Ovary (tissue), 1 donor: ENCODE results near the gene CCDC106.

Experiments
- EP300 ChIP-seq: sonication (generic); formaldehyde crosslinking; IDR thresholded peaks from one replicate; pipeline ENCODE4 v1.6.1; 2017; ENCODE audit warnings: antibody characterized with exemption
- POLR2A ChIP-seq: fragments of 450-650 bp; IDR thresholded peaks from one replicate; pipeline ENCODE4 v1.6.1; 2017; ENCODE audit warnings: antibody characterized with exemption, mild to moderate bottlenecking, moderate library complexity

GRCh38 chr19:55663846-55664536 lies 16.0 kb downstream of the CCDC106 start:
- no peak for TF ChIP-seq EP300
- no peak for TF ChIP-seq POLR2A
